HG02973 (cell line): ENCODE data around the gene THRAP3.

Experiments used
- ATAC-seq: cut with Tn5 transposase; IDR thresholded peaks from one replicate; pipeline ENCODE4 v1.9.1; 2021; ENCODE audit warnings: moderate library complexity; ENCODE audit not compliant: unreplicated experiment

Gene THRAP3

GRCh38 chr1:36351227-36351977 lies 127.2 kb downstream of the THRAP3 start:
- ATAC-seq, result no peak

- ATAC-seq, result no peak
These were observed 128.1 kb downstream of the THRAP3 start for GRCh38 chr1:36352125-36352909.

GRCh38 chr1:36352910-36353878 lies 129.0 kb downstream of the THRAP3 start:
- no peak for ATAC-seq

GRCh38 chr1:36354486-36354885 lies 130.2 kb downstream of the THRAP3 start:
- ATAC-seq, result no peak
